Stimulated activated naive B cell treated with anti-CD40 and anti-IgM and Interleukin-4, amounts not matched to agents 10 μg/mL and 1 μg/mL and 100 μg/mL, for 72 hours (primary cell): ENCODE data around the gene YEATS2.

ENCODE experiments used
- ATAC-seq, 2 donors: fragments of 150-1000 bp; cut with Tn5 transposase; replicated peaks; 2 replicates each; pipeline ENCODE4 v1.10.0; 2021; ENCODE audit warnings: moderate library complexity in 1 of 2
- DNase-seq: peaks from one replicate; pipeline ENCODE4 v3.0.0; 2021
- H3K27ac Mint-ChIP-seq: one replicate; pipeline ENCODE4 v1.8.0; 2022; ENCODE audit warnings: mild to moderate bottlenecking, mixed read lengths
- H3K27me3 Mint-ChIP-seq, 2 donors: one replicate each; pipeline ENCODE4 v1.8.0; 2022; ENCODE audit warnings: mixed read lengths in 2 of 2
- H3K36me3 Mint-ChIP-seq, 2 donors: one replicate each; pipeline ENCODE4 v1.8.0; 2022; ENCODE audit warnings: mixed read lengths in 2 of 2, mild to moderate bottlenecking in 1 of 2
- H3K4me1 Mint-ChIP-seq, 2 donors: one replicate each; pipeline ENCODE4 v1.8.0; 2022; ENCODE audit warnings: mixed read lengths in 2 of 2, mild to moderate bottlenecking in 1 of 2
- H3K4me3 Mint-ChIP-seq, 2 donors: one replicate each; pipeline ENCODE4 v1.8.0; 2022; ENCODE audit warnings: mild to moderate bottlenecking in 2 of 2, mixed read lengths in 2 of 2, moderate library complexity in 1 of 2
- H3K9me3 Mint-ChIP-seq, 2 donors: one replicate each; pipeline ENCODE4 v1.8.0; 2022; ENCODE audit warnings: mixed read lengths in 2 of 2, mild to moderate bottlenecking in 1 of 2

Gene YEATS2

GRCh38 chr3:183800243-183800863 is 102.8 kb downstream of the YEATS2 start:
- DNase-seq (no peak), ATAC-seq (no peak)
- Mint-ChIP-seq H3K36me3 (peaks cover 47 to 58% of the 10 kb centered on the region in 2 donors), H3K4me3 (no peak overlapping the region), H3K4me1 (no peaks in the 10 kb centered on the region), H3K27ac (no peak overlapping the region), H3K27me3 (no peaks in the 10 kb centered on the region), H3K9me3 (no peaks in the 10 kb centered on the region)

DNA sequence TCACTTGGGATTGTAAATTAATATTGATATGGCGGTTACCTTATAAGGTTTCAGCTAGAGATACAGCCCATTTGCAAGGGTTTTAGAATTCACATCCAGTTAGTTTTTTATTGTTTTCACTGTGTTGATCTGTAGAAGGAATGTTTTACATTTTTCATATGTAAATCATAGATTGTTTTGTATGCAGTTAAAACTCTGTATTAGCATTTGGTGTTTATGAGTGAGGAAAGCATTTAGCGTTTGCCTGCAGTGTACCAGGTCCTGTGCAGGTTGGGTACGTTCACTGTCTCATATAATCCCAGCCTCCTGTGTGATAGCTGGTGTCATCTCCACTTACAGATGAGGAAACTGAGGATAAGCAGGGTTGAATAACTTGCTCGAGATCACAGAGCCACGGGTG is 104.0 kb downstream of the YEATS2 start:
- H3K9me3 Mint-ChIP-seq, result no peaks in the 10 kb centered on the region
- H3K36me3 Mint-ChIP-seq, result peaks cover 44 to 55% of the 10 kb centered on the region in 2 donors
- no peak overlapping the region for H3K4me3 Mint-ChIP-seq
- peaks cover 0 to 2% of the 10 kb centered on the region in 2 donors for H3K4me1 Mint-ChIP-seq
- H3K27me3 Mint-ChIP-seq, result no peaks in the 10 kb centered on the region
- DNase-seq (no peak), ATAC-seq (no peak)
- H3K27ac Mint-ChIP-seq, result no peak overlapping the region

GRCh38 chr3:183802989-183803388 is 105.4 kb downstream of the YEATS2 start:
- Mint-ChIP-seq H3K9me3 (no peaks in the 10 kb centered on the region), H3K36me3 (peaks cover 46 to 61% of the 10 kb centered on the region in 2 donors), H3K27me3 (no peaks in the 10 kb centered on the region), H3K27ac (no peak overlapping the region), H3K4me1 (peaks cover 0 to 5% of the 10 kb centered on the region in 2 donors), H3K4me3 (no peak overlapping the region)
- no peak for ATAC-seq
- no peak for DNase-seq

DNA sequence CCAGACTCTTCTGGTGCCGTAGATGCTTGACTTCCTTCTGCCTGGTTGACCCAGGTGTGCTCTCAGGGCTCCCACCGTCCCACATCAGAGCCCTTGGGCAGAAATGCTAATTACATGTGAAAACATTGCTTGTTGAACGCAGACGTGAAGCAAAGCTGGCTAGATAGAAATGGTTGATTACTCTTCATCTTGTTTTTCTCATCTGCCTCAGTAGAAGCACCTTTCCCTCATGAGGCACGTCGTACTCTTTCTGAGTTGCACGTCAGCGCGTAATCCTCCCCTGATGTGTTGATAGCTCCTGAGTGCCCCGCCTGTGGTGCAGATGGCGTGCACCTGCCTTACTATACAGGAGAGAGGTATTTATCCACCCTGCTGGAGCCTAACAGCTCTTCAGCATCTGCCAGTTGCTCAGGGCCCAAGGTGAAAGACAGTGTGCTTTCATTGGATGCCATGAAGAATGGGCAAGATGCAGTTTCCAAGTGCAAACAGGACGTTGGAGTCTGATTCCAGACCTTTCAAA is 109.7 kb downstream of the YEATS2 start:
- DNase-seq, result no peak
- Mint-ChIP-seq H3K36me3 (peaks cover 34 to 55% of the 10 kb centered on the region in 2 donors), H3K9me3 (no peaks in the 10 kb centered on the region)

DNA sequence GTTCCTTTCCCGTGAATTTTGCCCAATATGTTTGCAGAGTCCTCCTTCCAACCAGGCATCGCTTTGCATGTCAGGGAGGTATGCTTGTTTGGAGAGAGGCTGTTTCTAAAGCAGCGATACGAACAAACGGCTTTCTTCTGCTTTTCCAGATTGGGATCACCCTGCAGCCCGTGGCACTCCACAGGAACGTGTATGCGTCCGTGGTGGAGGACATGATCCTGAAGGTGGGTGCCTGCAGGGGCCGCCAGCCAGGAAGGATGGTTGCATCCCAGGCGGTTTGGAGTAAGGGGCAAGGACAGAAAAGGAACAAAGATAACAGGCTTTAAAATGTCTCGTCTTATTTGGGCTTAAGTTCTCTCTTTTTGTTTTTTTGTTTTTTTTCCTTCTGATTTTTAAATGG is 110.3 kb downstream of the YEATS2 start:
- Mint-ChIP-seq H3K36me3 (peaks cover 34 to 57% of the 10 kb centered on the region in 2 donors), H3K4me1 (peaks cover 0 to 5% of the 10 kb centered on the region in 2 donors), H3K9me3 (no peaks in the 10 kb centered on the region), H3K27me3 (no peaks in the 10 kb centered on the region), H3K4me3 (no peak overlapping the region), H3K27ac (peak overlapping the region; percentile 31)
- DNase-seq (no peak), ATAC-seq (no peak)

More for the DNA sequence above, 109.7 kb downstream of the YEATS2 start:
- Mint-ChIP-seq H3K4me1 (peaks cover 0 to 5% of the 10 kb centered on the region in 2 donors), H3K4me3 (no peak overlapping the region), H3K27me3 (no peaks in the 10 kb centered on the region), H3K27ac (no peak overlapping the region)
- ATAC-seq, result no peak

DNA sequence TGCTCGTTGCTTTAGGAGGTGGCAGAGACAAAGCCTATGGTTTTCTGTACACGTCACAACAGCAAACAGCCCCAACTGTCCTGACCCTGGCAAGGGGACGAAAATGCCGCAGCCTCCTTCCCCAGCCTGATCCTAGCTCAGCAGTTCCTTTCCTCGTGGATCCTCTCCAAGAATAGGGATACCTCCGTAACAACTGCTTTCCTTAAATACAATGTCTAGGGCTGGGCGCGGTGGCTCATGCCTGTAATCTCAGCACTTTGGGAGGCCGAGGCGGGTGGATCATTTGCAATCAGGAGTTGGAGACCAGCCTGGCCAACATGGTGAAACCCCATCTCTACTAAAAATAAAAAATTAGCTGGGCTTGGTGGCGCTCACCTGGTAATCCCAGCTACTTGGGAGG is 110.8 kb downstream of the YEATS2 start:
- Mint-ChIP-seq H3K9me3 (no peaks in the 10 kb centered on the region), H3K27me3 (no peaks in the 10 kb centered on the region), H3K27ac (peak overlapping the region; percentile 31), H3K36me3 (peaks cover 35 to 53% of the 10 kb centered on the region in 2 donors), H3K4me1 (peaks cover 0 to 5% of the 10 kb centered on the region in 2 donors), H3K4me3 (no peak overlapping the region)
- DNase-seq (no peak), ATAC-seq (no peak)

DNA sequence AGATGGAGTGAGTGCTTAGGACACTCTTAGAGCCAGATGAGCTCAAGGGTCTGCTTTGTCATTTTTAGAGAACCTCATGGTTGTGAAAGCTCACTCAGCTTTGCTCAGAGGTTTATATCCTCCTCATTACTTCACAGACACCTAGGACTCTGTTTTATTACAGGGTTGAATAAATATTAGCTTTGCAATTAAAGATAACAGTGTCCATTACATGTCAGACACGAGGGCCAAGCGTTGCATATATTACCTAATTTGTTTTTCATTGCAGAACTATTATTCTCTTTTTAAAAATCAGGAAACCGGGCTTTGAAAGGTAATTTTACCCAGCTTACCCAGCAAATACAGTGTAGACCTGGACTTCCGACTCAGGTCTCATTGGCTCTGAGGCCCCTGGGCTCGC is 111.7 kb downstream of the YEATS2 start:
- H3K4me1 Mint-ChIP-seq, result peaks cover 0 to 5% of the 10 kb centered on the region in 2 donors
- H3K9me3 Mint-ChIP-seq, result no peaks in the 10 kb centered on the region
- no peaks in the 10 kb centered on the region for H3K27me3 Mint-ChIP-seq
- ATAC-seq (no peak), DNase-seq (no peak)
- H3K4me3 Mint-ChIP-seq, result no peak overlapping the region
- no peak overlapping the region for H3K27ac Mint-ChIP-seq
- H3K36me3 Mint-ChIP-seq, result peaks cover 30 to 46% of the 10 kb centered on the region in 2 donors

DNA sequence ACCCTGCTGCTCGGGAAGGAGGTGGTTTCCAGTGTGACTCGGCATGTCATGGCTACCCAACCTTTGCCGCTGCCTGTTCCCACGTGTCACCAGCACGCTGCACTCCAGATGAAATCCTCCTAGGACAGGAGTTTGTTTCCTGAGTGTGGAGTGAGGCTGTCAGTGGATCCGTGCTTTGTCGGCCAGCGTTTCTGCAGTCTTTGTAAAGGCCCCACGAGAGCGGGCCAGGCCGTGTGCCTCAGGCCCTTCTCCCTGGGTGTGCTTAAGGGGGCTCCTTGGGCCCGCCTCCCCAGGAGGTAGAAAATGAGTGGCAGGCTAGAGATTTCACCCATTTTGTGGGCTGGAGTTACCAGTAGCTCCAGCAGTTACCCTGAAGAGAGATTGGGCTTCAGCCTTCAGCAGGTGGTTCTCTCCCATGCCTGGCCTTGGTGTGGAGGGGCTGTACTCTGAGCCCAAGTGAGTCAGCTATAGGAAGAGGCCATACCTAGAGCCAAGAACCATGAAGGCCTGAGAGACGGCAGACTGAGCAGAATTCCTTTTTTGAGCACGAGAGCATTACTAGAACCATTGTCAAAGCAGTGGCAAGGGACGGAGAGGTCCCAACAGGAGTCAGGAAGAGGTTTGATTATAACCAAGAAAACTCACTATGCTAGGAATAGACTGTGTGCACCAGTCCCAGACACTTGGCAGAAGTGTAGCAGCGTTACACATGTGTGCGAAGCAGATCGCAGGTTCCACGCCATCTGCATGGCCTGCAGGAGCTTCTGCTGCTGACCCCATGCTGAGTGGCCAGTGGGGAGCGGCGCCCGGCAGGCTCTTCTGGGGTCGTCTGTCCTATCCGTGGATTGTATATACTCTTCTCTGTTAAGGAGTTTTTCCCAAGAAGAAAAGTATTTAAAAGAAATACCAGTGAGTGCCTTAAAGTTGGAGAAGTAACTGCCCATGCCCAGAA is 113.3 kb downstream of the YEATS2 start:
- Mint-ChIP-seq H3K9me3 (no peaks in the 10 kb centered on the region), H3K4me3 (no peak overlapping the region), H3K27me3 (no peaks in the 10 kb centered on the region), H3K36me3 (peaks cover 30 to 47% of the 10 kb centered on the region in 2 donors), H3K4me1 (peaks cover 0 to 5% of the 10 kb centered on the region in 2 donors), H3K27ac (no peak overlapping the region)
- no peak for ATAC-seq
- no peak for DNase-seq

GRCh38 chr3:183811638-183812037 is 114.0 kb downstream of the YEATS2 start:
- no peak overlapping the region for H3K27ac Mint-ChIP-seq

GRCh38 chr3:183812761-183813445 is 115.3 kb downstream of the YEATS2 start:
- H3K36me3 Mint-ChIP-seq, result peaks cover 39 to 46% of the 10 kb centered on the region in 2 donors
- no peaks in the 10 kb centered on the region for H3K27me3 Mint-ChIP-seq
- H3K4me3 Mint-ChIP-seq, result no peak overlapping the region
- no peak overlapping the region for H3K27ac Mint-ChIP-seq
- no peaks in the 10 kb centered on the region for H3K9me3 Mint-ChIP-seq
- no peaks in the 10 kb centered on the region for H3K4me1 Mint-ChIP-seq
- no peak for DNase-seq
- ATAC-seq, result no peak

More at GRCh38 chr3:183811638-183812037, 114.0 kb downstream of the YEATS2 start:
- H3K9me3 Mint-ChIP-seq, result no peaks in the 10 kb centered on the region
- no peaks in the 10 kb centered on the region for H3K27me3 Mint-ChIP-seq
- no peak overlapping the region for H3K4me3 Mint-ChIP-seq
- peaks cover 0 to 2% of the 10 kb centered on the region in 2 donors for H3K4me1 Mint-ChIP-seq
- H3K36me3 Mint-ChIP-seq, result peaks cover 37 to 52% of the 10 kb centered on the region in 2 donors
- ATAC-seq (no peak), DNase-seq (no peak)

DNA sequence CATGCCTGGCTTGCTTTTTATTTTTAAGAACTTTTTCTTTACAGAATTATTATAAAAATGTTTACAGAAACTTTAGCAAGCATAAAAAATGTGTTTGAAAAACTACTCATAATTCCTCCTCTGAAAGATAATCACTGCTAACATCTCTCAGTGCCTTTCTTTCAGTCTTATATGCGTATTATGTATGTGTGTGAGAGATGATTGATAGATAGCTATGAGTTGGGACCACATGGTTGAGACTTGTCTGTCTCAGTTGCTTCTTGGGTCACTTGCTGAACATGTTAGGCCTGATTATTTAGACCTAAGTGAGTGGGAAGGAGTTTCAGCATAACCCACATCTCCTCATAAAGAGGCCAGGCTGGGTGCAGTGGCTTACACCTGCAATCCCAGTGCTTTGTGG is 116.6 kb downstream of the YEATS2 start:
- Mint-ChIP-seq H3K36me3 (peaks cover 38 to 50% of the 10 kb centered on the region in 2 donors), H3K27me3 (no peaks in the 10 kb centered on the region)
- no peak for DNase-seq

DNA sequence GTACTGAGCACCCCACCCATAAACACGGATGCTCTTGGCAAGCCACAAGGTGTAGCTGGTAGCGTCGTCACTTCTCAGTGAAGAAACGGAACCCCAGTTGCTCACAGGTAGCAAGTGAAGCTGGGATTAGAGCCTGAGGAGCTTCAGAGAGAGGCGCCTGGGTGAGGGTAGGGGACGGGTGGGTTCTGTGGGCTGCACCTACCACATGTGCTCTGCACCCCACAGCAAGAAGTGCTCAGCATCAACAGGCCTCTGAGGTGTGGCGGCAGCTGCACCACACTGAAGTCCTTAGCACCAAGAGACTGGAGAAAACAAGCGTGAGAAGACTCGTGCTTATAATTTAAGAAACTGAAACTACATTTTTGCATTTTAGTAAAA is 118.0 kb downstream of the YEATS2 start:
- ATAC-seq, result no peak
- DNase-seq, result no peak

More for the DNA sequence above, 116.6 kb downstream of the YEATS2 start:
- ATAC-seq, result no peak
- Mint-ChIP-seq H3K27ac (no peak overlapping the region), H3K4me1 (no peaks in the 10 kb centered on the region), H3K9me3 (no peaks in the 10 kb centered on the region), H3K4me3 (no peak overlapping the region)

DNA sequence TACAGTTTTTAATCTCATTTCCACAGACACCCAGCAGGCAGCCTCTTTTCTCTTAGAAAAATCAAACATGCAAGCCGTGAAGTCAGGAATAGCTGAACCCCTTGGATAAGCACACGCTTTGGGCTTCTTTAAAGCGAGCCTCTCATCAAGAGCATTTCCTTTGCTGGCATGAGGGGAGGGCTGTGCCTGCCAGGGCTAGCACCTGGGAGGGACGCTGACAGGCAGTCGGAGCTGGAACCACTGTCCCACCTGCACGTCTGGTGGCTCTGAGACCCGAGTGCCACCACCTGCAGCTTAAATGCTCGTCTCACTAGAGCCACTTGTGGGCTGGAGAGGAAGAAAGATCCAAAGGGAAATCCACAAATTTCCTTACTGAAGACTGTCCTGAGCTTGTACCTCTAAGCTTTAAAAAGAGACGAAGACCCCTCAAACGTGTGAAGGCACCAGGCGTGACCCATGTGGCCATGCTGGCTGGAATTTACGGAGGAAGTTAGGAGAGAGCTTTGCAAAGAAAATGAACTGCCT is 118.4 kb downstream of the YEATS2 start:
- Mint-ChIP-seq H3K9me3 (no peaks in the 10 kb centered on the region), H3K36me3 (peaks cover 42 to 55% of the 10 kb centered on the region in 2 donors), H3K4me3 (no peak overlapping the region), H3K4me1 (no peaks in the 10 kb centered on the region), H3K27ac (no peak overlapping the region), H3K27me3 (no peaks in the 10 kb centered on the region)
- DNase-seq (no peak), ATAC-seq (no peak)

More for the DNA sequence above, 118.0 kb downstream of the YEATS2 start:
- Mint-ChIP-seq H3K27me3 (no peaks in the 10 kb centered on the region), H3K4me1 (no peaks in the 10 kb centered on the region), H3K9me3 (no peaks in the 10 kb centered on the region), H3K27ac (no peak overlapping the region), H3K4me3 (no peak overlapping the region), H3K36me3 (peaks cover 42 to 58% of the 10 kb centered on the region in 2 donors)
